ENCODE measurements around the gene SECTM1.

DNA sequence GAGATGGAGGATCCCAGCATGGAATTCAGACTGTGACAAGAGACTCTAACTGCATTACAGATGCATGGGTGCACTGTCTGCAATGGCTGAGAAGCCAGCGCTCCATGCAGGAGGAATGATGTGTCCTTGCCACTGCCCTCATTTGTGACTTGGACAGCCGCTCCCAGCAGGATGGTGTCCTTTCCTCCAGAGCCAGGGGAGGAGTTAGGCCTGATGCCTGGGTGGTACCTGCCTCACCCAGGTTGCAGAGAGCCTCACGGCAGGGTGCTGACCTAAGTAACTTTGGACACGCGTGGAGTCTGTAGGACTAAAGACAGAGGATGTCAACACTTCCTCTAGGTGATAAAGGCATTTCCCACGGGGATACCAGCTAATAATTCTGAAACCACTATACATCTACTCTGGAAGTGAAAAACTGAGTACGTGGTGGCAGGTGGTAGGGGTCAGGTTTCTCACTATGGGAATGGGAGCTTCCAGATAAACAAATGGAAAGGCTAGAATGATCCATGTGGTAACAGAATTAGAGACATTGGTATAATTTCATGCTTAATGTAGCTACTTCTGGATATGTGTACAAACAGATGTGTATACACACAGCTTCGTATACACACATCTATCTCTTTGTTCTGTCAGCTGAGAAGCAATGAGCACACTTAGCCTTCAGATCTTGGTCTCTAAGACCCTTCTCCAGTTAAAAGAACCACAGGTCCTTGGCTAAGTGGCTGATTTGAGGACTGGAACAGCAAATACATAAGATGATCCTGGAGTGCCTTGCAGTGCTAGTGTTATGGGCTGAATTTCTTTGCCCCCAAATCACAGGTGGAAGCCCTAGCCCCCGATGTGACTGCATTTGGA lies 46.3 kb downstream of the SECTM1 start:
- TF ChIP-seq CTCF (IDR thresholded peaks at IDR 0.05; ENCODE audit: low read depth, low read length, poor library complexity, severe bottlenecking) (no peak), EZH2phosphoT487 (IDR thresholded peaks at IDR 0.05; ENCODE audit: borderline replicate concordance, low read length) (no peak)

Data from DOHH2 (cell line).